Psoas muscle (tissue), 8 donors: ENCODE data around the gene PARVG. TPM values are rescaled to one million over a fixed set of nuclear protein-coding genes. Genes with fewer than 3 reads are reported as not detected.

Experiments used
- ATAC-seq, 4 donors: fragments of 200-7000 bp; cut with Tn5 transposase; one replicate each; pipeline ENCODE4 v1.9.1; 2020; ENCODE audit warnings: moderate library complexity in 3 of 4, mild to moderate bottlenecking in 2 of 4
- DNase-seq, 2 donors: peaks; one replicate each; pipeline ENCODE4 v3.0.0-alpha.2; 2020
- H3K27ac ChIP-seq: fragments of 200-600 bp; one replicate; pipeline ENCODE4 v1.8.0; 2022
- H3K27me3 ChIP-seq, 3 donors: fragments of 200-600 bp in 1 of 3; one replicate each; pipeline versions ENCODE4 v1.6.1 to v1.8.0; 2013 to 2022; ENCODE audit warnings: low read length in 2 of 3, mild to moderate bottlenecking in 2 of 3, moderate library complexity in 1 of 3; ENCODE audit not compliant: insufficient read depth in 3 of 3
- H3K36me3 ChIP-seq, 2 donors: fragments of 200-600 bp in 1 of 2; one replicate each; pipeline versions ENCODE4 v1.6.1 to v1.8.0; 2013 to 2022; ENCODE audit warnings: low read depth in 1 of 2, mild to moderate bottlenecking in 1 of 2, moderate library complexity in 1 of 2; ENCODE audit not compliant: insufficient read depth in 1 of 2
- H3K4me1 ChIP-seq: fragments of 200-600 bp; one replicate; pipeline ENCODE4 v1.8.0; 2022
- H3K4me3 ChIP-seq: fragments of 200-600 bp; one replicate; pipeline ENCODE4 v1.8.0; 2022; ENCODE audit warnings: mild to moderate bottlenecking
- H3K9me3 ChIP-seq: fragments of 200-600 bp; one replicate; pipeline ENCODE4 v1.8.0; 2022
- CTCF ChIP-seq: fragments of 200-600 bp; IDR thresholded peaks from one replicate; pipeline ENCODE4 v1.8.0; 2022; ENCODE audit warnings: antibody characterized with exemption
- WGBS, 3 donors: extraction: QIAGEN DNeasy Blood & Tissue Kit; methylation state at CpG; one replicate each; pipeline versions ENCODE4 v1.1.6 to v1.1.7; 2013; 5-methylcytosine and 5-hydroxymethylcytosine counted together
- intact Hi-C, 2 donors: fragments of 100-400 bp; cut with DNase I; formaldehyde crosslinking; loops; one replicate each; pipeline versions ENCODE4 v1.11.0 to v1.14.2; 2022
- polyA plus RNA-seq, 3 donors: library from polyadenylated mRNA; stranded (reverse); fragments of 200-250 nt; gene quantifications; one replicate each; pipeline ENCODE4 v1.2.3, GENCODE V29; 2013
- total RNA-seq, 4 donors: library from RNA; stranded (reverse); fragmentation: NEBNext Ultra II Directional in 2 of 4; extraction: Animal tissue kit (Norgen Biotek cat#: 25700) in 2 of 4; gene quantifications; one replicate each; pipeline versions ENCODE4 v1.2.1 to v1.2.4, GENCODE V29; 2021 to 2023
- donor health status: healthy with polysubstance abuse.
- donor health status: DM: no; HTN: no; CAD: no; lungs with moderate emphysema.
- donor health status: Bipolar disorder and iron deficiency.
- donor health status: healthy.
- donor health status: DM: yes; HTN: yes; CAD: no.
- donor health status: DM: no; HTN: no; CAD: no.
- donor health status: DM: no; HTN: no; CAD: no.
- donor health status: DM: yes; HTN: yes; CAD: no.

PARVG gene
- total and polyA plus RNA-seq, 7 donors, result 0.77 to 3.2 (median 1.5) TPM

GRCh38 chr22:44247923-44248892 is 67.5 kb downstream of the PARVG start:
- intact Hi-C loops, result no loop called here
- 88 to 91% (median 89%) methylated on average over 25 of the region's 25 CpGs for WGBS, 3 donors
- TF ChIP-seq CTCF, result no peak

GRCh38 chr22:44248926-44249325 is 68.2 kb downstream of the PARVG start:
- no peak for DNase-seq
- no peak for TF ChIP-seq CTCF
- no peak overlapping the region for H3K4me3 ChIP-seq
- H3K27me3 ChIP-seq, result peaks cover 0 to 15% (median 8%) of the 10 kb centered on the region in 3 donors
- H3K36me3 ChIP-seq, result no peaks in the 10 kb centered on the region
- ATAC-seq, result no peak
- 93 to 96% (median 93%) methylated on average over 10 of the region's 10 CpGs for WGBS, 3 donors
- H3K9me3 ChIP-seq, result peaks cover 10% of the 10 kb centered on the region
- intact Hi-C loops, result no loop called here
- H3K4me1 ChIP-seq, result no peaks in the 10 kb centered on the region
- no peak overlapping the region for H3K27ac ChIP-seq

More at GRCh38 chr22:44247923-44248892, 67.5 kb downstream of the PARVG start:
- Histone ChIP-seq H3K4me1 (no peaks in the 10 kb centered on the region), H3K4me3 (no peak overlapping the region), H3K27me3 (peaks cover 0 to 15% (median 10%) of the 10 kb centered on the region in 3 donors), H3K9me3 (peaks cover 10% of the 10 kb centered on the region), H3K36me3 (no peaks in the 10 kb centered on the region), H3K27ac (no peak overlapping the region)
- no peak for DNase-seq
- ATAC-seq, result no peak

GRCh38 chr22:44249376-44250147 is 68.8 kb downstream of the PARVG start:
- intact Hi-C loops, result no loop called here

GRCh38 chr22:44254811-44255210 is 74.1 kb downstream of the PARVG start:
- intact Hi-C loops, result no loop called here
- peaks cover 2% of the 10 kb centered on the region for H3K9me3 ChIP-seq
- no peaks in the 10 kb centered on the region for H3K36me3 ChIP-seq
- 63 to 95% (median 88%) methylated on average over 2 of the region's 2 CpGs for WGBS, 3 donors
- H3K27me3 ChIP-seq, result peaks cover 0 to 13% (median 6%) of the 10 kb centered on the region in 3 donors
- ATAC-seq (no peak), DNase-seq (no peak)
- H3K4me3 ChIP-seq, result no peak overlapping the region
- no peaks in the 10 kb centered on the region for H3K4me1 ChIP-seq
- no peak for TF ChIP-seq CTCF
- H3K27ac ChIP-seq, result no peak overlapping the region

More at GRCh38 chr22:44249376-44250147, 68.8 kb downstream of the PARVG start:
- no peak for DNase-seq
- 89 to 91% (median 91%) methylated on average over 12 of the region's 12 CpGs for WGBS, 3 donors
- H3K36me3 ChIP-seq, result no peaks in the 10 kb centered on the region
- ATAC-seq, result no peak
- peaks cover 10% of the 10 kb centered on the region for H3K9me3 ChIP-seq
- no peak overlapping the region for H3K27ac ChIP-seq
- no peak overlapping the region for H3K4me3 ChIP-seq
- peaks cover 0 to 9% (median 8%) of the 10 kb centered on the region in 3 donors for H3K27me3 ChIP-seq
- TF ChIP-seq CTCF, result no peak
- H3K4me1 ChIP-seq, result no peaks in the 10 kb centered on the region
